PC-3 (cell line): ENCODE data around the gene RASSF4.

ENCODE experiments used
- EZH2 ChIP-seq: fragments of 300-600 bp; sonication (generic); IDR thresholded peaks from one replicate; pipeline ENCODE4 v1.6.1; 2017; ENCODE audit warnings: antibody characterized with exemption, mild to moderate bottlenecking, low read length; ENCODE audit not compliant: unreplicated experiment
- TF ChIP-seq, protein P1 (sequence below): fragments of 300-600 bp; sonication (generic); conservative IDR thresholded peaks from 2 replicates; pipeline ENCODE4 v1.5.1; 2017; ENCODE audit warnings: antibody characterized with exemption, low read depth, mild to moderate bottlenecking, low read length

DNA sequence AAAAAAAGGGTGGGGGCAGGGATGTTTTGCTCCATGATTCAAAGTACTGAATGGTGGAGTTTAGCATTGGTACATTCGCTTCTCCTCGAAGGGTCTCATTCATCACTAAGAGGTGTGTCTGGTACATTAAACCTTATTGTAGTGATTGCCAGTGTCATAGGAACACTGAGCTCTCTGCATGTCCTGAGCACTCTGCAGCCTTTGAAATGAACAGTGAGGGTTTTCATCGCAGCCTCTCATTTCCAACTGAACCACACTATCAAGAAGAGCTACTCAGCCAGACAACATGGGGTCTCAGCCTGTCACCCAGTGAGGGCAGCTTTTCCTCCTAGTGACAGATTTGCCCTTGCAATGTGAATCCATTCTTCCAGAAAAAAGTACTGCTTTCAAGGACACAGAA is 26.6 kb downstream of the RASSF4 start:
- TF ChIP-seq, protein P1, sequence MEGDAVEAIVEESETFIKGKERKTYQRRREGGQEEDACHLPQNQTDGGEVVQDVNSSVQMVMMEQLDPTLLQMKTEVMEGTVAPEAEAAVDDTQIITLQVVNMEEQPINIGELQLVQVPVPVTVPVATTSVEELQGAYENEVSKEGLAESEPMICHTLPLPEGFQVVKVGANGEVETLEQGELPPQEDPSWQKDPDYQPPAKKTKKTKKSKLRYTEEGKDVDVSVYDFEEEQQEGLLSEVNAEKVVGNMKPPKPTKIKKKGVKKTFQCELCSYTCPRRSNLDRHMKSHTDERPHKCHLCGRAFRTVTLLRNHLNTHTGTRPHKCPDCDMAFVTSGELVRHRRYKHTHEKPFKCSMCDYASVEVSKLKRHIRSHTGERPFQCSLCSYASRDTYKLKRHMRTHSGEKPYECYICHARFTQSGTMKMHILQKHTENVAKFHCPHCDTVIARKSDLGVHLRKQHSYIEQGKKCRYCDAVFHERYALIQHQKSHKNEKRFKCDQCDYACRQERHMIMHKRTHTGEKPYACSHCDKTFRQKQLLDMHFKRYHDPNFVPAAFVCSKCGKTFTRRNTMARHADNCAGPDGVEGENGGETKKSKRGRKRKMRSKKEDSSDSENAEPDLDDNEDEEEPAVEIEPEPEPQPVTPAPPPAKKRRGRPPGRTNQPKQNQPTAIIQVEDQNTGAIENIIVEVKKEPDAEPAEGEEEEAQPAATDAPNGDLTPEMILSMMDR = no peak
- no peak for TF ChIP-seq EZH2
